Stimulated activated CD4-positive, alpha-beta T cell treated with anti-CD3 and anti-CD28 coated beads, Interleukin-1b, Interleukin-23, amount 100 ng/mL, for 24 hours (primary cell): ENCODE results near the gene RGS7.
"Not testable (repeated sequence)": the region's sequence is repeated elsewhere in the genome, so short reads cannot be mapped to it uniquely, and the experiment has no call there.

Experiments
- DNase-seq, 4 experiments: peaks; one replicate each; pipeline ENCODE4 v3.0.0-alpha.2; 2020; ENCODE audit warnings: low read depth in 4 of 4, low spot score in 1 of 4

The RGS7 gene

DNA sequence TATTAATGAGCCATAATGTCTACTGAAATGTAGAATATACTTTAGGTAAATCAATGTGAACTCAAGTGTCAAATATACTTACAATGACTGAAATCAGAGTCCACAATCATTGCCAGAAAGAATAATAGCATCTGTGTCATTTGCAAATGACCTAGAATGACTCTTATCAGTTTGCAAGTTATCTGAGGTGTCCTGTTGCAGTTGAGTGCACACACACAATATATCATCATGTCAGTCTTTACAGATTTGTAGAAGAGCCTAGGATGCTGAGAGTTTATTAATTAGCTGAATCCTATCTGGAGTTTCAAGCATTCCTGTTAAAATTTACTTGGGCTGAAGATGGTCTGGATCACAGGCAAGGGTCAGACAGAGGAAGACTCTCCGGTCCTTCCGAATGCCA is 421.1 kb downstream of the RGS7 start:
- DNase-seq, result no peak

DNA sequence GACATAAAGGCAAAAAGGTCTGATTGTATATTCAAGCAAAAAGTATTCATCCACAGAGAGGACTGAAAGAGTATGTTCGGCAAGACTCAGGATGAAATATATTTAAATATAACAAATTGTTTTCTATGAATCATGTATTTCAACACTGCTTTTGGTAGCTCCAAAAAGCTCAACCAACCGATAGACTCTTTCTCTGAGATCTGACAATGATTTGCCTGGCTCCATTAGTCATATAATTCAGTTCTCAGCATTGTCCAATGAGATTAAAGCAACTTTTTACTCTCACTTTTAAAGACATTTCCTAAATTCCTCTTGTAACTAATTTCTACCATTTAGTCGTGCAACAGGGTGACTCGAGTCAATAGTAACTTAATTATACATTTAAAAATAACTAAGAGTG is 426.0 kb downstream of the RGS7 start:
- DNase-seq, result no peak

DNA sequence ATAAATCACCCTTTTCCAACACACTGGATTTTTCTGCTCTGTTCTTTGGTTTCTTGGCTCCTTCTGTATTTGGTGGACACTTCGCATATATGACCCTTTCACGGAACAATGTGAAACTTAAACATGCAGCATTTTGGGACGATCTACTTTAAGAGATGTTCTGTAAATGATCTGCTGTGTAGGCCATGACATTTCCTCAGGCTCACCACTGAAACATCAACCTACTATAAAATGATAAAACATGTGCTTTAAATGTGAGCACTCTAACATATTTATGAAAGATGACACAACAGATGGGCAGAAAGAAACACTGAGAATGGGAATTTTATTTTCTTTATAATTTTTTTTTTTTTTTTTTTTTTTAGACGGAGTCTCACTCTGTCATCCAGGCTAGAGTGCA is 428.7 kb downstream of the RGS7 start:
- DNase-seq, result no peak

DNA sequence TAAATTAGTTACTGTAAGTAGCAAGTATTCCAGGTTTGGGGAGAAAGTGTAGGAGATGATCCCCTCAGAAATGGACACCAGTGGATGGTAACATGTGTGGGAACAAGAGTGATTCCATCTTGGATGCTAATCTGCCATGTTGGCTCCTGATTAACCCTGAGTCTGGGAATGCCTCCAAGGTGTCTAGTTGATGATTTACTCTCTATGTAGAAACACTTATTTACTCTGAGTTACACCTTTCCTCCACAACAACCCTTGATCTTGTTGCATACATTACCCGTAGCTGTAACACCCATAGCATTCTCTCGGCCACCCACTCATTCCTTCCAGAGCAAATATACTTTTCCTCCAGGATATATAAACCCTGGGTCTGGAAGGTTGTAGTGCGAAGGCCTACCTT is 429.2 kb downstream of the RGS7 start:
- no peak for DNase-seq

DNA sequence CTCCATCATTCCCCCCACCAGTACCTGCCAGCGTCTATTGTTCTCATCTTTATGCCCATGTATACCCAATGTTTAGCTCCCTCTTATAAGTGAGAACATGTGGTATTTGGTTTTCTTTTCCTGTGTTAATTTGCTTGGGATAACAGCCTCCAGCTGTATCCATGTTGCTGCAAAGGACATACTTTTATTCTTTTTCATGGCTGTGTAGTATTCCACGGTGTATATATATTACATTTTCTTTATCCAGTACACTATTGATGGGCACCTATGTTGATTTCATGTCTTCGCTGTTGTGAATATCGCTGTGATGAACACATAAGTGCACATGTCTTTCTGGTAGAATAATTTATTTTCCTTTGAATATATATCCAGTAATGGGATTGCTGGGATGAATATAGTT is 431.7 kb downstream of the RGS7 start:
- no peak for DNase-seq

GRCh38 chr1:240917976-240918375 is 439.0 kb downstream of the RGS7 start:
- DNase-seq, result no peak

- DNase-seq, result no peak
Observed at GRCh38 chr1:240914506-240914905, 442.5 kb downstream of the RGS7 start.

- no peak for DNase-seq
Observed at GRCh38 chr1:240912821-240913220, 444.2 kb downstream of the RGS7 start.

- DNase-seq, result no peak
Observed at GRCh38 chr1:240909701-240910457, 447.1 kb downstream of the RGS7 start.

DNA sequence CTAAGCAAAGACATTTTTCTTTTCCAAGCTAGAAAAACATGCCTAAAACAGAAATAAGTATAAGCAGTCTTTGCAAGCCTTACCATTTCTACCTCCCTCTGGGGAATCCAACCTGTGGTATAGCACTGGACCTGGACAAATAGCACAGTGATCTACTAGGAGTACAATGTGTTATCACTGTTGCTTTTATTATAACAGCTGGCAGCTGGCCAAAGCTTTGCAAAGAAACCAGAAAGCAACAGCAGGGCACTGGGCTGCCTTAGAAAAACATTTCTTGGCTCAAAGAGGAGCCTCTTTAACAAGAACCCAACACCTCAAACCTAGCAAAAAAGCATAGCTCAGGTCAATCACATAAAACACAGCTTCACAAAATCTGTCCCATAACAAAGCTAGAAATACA is 450.5 kb downstream of the RGS7 start:
- no peak for DNase-seq

GRCh38 chr1:240905225-240905765 is 451.7 kb downstream of the RGS7 start:
- no peak for DNase-seq

GRCh38 chr1:240895424-240895823 is 461.6 kb downstream of the RGS7 start:
- not testable (repeated sequence) for DNase-seq

GRCh38 chr1:240888787-240889048 is 468.3 kb downstream of the RGS7 start:
- no peak for DNase-seq

- DNase-seq, result no peak
Observed at GRCh38 chr1:240888039-240888786, 468.8 kb downstream of the RGS7 start.

DNA sequence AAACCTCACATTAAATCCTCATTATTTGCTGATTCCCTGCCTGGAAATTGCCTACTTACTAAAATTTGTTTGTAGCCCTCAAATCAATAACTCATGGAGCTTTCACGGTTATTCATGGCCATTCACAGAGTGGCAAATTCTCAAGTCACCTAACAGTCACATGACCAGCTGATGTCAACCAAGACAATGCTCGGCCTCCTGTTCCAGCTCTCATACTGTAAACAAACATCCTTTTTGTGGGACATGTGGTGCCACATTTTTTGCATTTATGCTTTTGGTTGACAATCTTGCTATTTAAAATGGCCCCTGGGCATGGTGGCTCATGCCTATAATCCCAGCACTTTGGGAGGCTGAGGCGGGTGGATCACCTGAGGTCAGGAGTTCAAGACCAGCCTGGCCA is 473.5 kb downstream of the RGS7 start:
- DNase-seq, result no peak

GRCh38 chr1:240882656-240883308 is 474.2 kb downstream of the RGS7 start:
- DNase-seq, result not testable (repeated sequence)

- no peak for DNase-seq
Observed at GRCh38 chr1:240878631-240879030, 478.4 kb downstream of the RGS7 start.

- DNase-seq, result no peak
Observed at GRCh38 chr1:240877605-240878004, 479.4 kb downstream of the RGS7 start.

DNA sequence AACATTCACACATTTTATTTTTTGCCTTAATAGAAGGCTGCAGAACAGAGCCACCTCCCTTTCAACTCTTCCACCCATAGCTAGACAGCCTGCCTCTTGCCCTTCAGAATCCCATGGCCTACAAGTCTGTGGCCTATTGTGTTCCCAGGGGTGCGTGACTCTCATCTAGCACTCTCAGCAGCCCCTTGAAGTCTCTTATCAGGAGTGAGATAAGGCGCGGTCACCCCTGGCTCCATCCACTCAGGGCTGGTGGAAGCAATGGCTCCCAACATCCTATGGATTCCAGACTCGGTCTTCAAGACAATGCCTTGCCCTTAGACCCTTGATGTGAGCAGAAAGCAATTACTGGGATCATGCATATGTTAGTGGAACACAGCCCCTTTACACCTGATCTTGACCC is 480.9 kb downstream of the RGS7 start:
- no peak for DNase-seq

GRCh38 chr1:240869071-240869470 is 487.9 kb downstream of the RGS7 start:
- no peak for DNase-seq

- DNase-seq, result no peak
Observed at GRCh38 chr1:240866724-240867123, 490.3 kb downstream of the RGS7 start.

GRCh38 chr1:240860023-240860422 is 497.0 kb downstream of the RGS7 start:
- no peak for DNase-seq
